ENCODE results near the gene IDS. TPM values are rescaled to one million over a fixed set of nuclear protein-coding genes. Genes with fewer than 3 reads are reported as not detected.

The IDS gene
- total and polyA plus RNA-seq, 2 of the 8 experiments (the other 6 are each of a cell fraction or from before 2014, with no cell fraction given), result 19.9 to 20.7 TPM

DNA sequence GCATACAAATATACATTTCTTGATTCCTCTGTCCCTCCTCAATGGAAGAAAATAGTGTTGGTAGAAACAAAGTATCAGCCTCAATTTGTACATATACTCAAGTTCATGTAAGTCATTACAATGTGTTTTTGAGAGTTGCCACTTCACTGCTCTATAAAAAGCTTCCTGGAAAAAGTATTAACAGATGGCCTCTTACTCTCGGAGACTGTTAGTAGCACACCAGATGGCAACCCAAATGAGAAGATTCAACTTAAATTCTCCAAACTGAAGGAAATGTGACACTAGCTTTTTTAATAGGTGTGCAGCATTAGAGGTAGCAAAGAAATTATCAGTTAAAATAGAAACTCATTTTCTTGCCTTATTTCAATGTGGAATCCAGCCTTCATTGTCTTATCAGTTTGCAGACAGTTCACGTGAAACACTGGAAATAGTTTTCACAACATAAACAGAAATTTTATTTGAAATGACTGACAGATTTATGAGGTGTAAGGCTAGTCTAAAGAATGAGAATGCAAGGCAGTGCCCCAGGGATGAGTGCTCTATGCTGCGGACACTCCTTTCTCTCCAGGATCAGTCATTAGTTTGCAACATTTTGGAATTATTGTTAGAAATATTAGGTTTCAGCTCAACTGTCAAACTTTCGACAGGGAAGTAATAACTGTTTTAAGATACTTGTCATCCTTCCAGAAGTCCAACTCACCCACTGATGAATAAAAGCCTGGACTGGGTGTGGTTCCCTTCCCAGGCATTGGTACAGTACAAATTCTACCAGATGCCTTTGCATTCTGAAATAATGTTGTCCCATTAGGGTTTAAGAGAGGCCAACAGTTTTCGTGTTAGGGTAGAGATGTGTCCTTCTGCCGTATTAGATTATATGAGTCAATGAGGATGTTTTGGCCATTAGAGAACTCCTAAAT is 50.9 kb downstream of the IDS start (continued):
- TF ChIP-seq CHD2 (IDR thresholded peaks at IDR 0.05; ENCODE audit: low read length), result no peak
- TF ChIP-seq BACH1 (IDR thresholded peaks at IDR 0.05; ENCODE audit: low read length), result no peak
- no peak for TF ChIP-seq CHD1 (IDR thresholded peaks at IDR 0.05; ENCODE audit: low read depth, low read length)

All from H1 (cell line).